GM12872 (cell line): ENCODE results near the gene ALKBH3.

ENCODE experiments used
- CTCF ChIP-seq: IDR thresholded peaks from 3 replicates; pipeline ENCODE4 v1.5.1; 2011; ENCODE audit warnings: low read depth, mild to moderate bottlenecking, low read length, moderate library complexity; ENCODE audit not compliant: insufficient read depth

Gene ALKBH3

GRCh38 chr11:43943372-43943930, 62.8 kb downstream of the ALKBH3 start:
- no peak for TF ChIP-seq CTCF

GRCh38 chr11:43943931-43944751, 63.5 kb downstream of the ALKBH3 start:
- no peak for TF ChIP-seq CTCF

GRCh38 chr11:43944761-43945311, 64.2 kb downstream of the ALKBH3 start:
- TF ChIP-seq CTCF = peak; percentile 75

- TF ChIP-seq CTCF = 0 out of 3 replicates have a peak, but pooled peaks have one; percentile 25
Observed at GRCh38 chr11:43947003-43947500, 66.4 kb downstream of the ALKBH3 start.

- TF ChIP-seq CTCF = no peak
Observed at GRCh38 chr11:43947815-43948214, 67.2 kb downstream of the ALKBH3 start.

- no peak for TF ChIP-seq CTCF
Observed at GRCh38 chr11:43948341-43949225, 68.0 kb downstream of the ALKBH3 start.
